ENCODE data around the gene UNC13A. TPM values are rescaled to one million over a fixed set of nuclear protein-coding genes. Genes with fewer than 3 reads are reported as not detected.

UNC13A gene
- total RNA-seq, 1 experiment from 2014 or later, result 0.18 TPM

GRCh38 chr19:17641846-17642245 is 46.3 kb downstream of the UNC13A start:
- ChIA-PET CTCF (no interaction called here), POLR2A (no interaction called here)
- intact Hi-C loops (cut with micrococcal nuclease; ENCODE audit: unreplicated experiment), result no loop called here
- Mint-ChIP-seq H3K27ac (ENCODE audit: unreplicated experiment) (no peak overlapping the region), H3K4me1 (ENCODE audit: low read depth, unreplicated experiment) (no peaks in the 10 kb centered on the region), H3K36me3 (ENCODE audit: insufficient read depth, unreplicated experiment) (no peaks in the 10 kb centered on the region), H3K4me3 (ENCODE audit: unreplicated experiment) (no peak overlapping the region), H3K9me3 (ENCODE audit: unreplicated experiment) (no peaks in the 10 kb centered on the region), H3K27me3 (ENCODE audit: insufficient read depth, unreplicated experiment) (peaks cover 8% of the 10 kb centered on the region)
- TF ChIP-seq CTCF (IDR thresholded peaks at IDR 0.05; ENCODE audit: insufficient read depth in 1 of 2, low read depth in 1 of 2, low read length in 1 of 2, severe bottlenecking in 1 of 2, unreplicated experiment in 1 of 2), result no peak
- H3K4me3 ChIP-seq (ENCODE audit: low read depth, low read length), result no peak overlapping the region
- no peaks in the 10 kb centered on the region for H3K9me3 ChIP-seq
- BruUV-seq (replicated peaks), result no TSS peak
- no peaks in the 10 kb centered on the region for H3K4me1 ChIP-seq
- no peaks in the 10 kb centered on the region for H3K36me3 ChIP-seq (ENCODE audit: control insufficient read depth, insufficient read depth, low read length)
- no peaks in the 10 kb centered on the region for H3K27me3 ChIP-seq (replicated peaks; ENCODE audit: control insufficient read depth, insufficient read depth, low read length)
- no peak for DNase-seq

- no TSS peak for BruUV-seq (replicated peaks)
- Mint-ChIP-seq H3K4me3 (ENCODE audit: unreplicated experiment) (no peak overlapping the region), H3K4me1 (ENCODE audit: low read depth, unreplicated experiment) (no peaks in the 10 kb centered on the region), H3K36me3 (ENCODE audit: insufficient read depth, unreplicated experiment) (no peaks in the 10 kb centered on the region), H3K9me3 (ENCODE audit: unreplicated experiment) (no peaks in the 10 kb centered on the region), H3K27ac (ENCODE audit: unreplicated experiment) (no peak overlapping the region), H3K27me3 (ENCODE audit: insufficient read depth, unreplicated experiment) (peaks cover 8% of the 10 kb centered on the region)
- ChIA-PET CTCF (no interaction called here), POLR2A (no interaction called here)
- Histone ChIP-seq H3K36me3 (ENCODE audit: control insufficient read depth, insufficient read depth, low read length) (no peaks in the 10 kb centered on the region), H3K4me3 (ENCODE audit: low read depth, low read length) (no peak overlapping the region), H3K27me3 (replicated peaks; ENCODE audit: control insufficient read depth, insufficient read depth, low read length) (no peaks in the 10 kb centered on the region), H3K4me1 (no peaks in the 10 kb centered on the region), H3K9me3 (no peaks in the 10 kb centered on the region)
- intact Hi-C loops (cut with micrococcal nuclease; ENCODE audit: unreplicated experiment), result no loop called here
- no peak for DNase-seq
- no peak for TF ChIP-seq CTCF (IDR thresholded peaks at IDR 0.05; ENCODE audit: insufficient read depth in 1 of 2, low read depth in 1 of 2, low read length in 1 of 2, severe bottlenecking in 1 of 2, unreplicated experiment in 1 of 2)
Observed at GRCh38 chr19:17641181-17641580, 47.0 kb downstream of the UNC13A start.

GRCh38 chr19:17633700-17634099 is 54.5 kb downstream of the UNC13A start:
- no peaks in the 10 kb centered on the region for H3K36me3 ChIP-seq (ENCODE audit: control insufficient read depth, insufficient read depth, low read length)
- H3K4me3 ChIP-seq (ENCODE audit: low read depth, low read length), result no peak overlapping the region
- intact Hi-C loops (cut with micrococcal nuclease; ENCODE audit: unreplicated experiment), result no loop called here
- Mint-ChIP-seq H3K27me3 (ENCODE audit: insufficient read depth, unreplicated experiment) (no peaks in the 10 kb centered on the region), H3K4me3 (ENCODE audit: unreplicated experiment) (no peak overlapping the region), H3K9me3 (ENCODE audit: unreplicated experiment) (no peaks in the 10 kb centered on the region), H3K27ac (ENCODE audit: unreplicated experiment) (no peak overlapping the region), H3K4me1 (ENCODE audit: low read depth, unreplicated experiment) (no peaks in the 10 kb centered on the region), H3K36me3 (ENCODE audit: insufficient read depth, unreplicated experiment) (no peaks in the 10 kb centered on the region)
- no peaks in the 10 kb centered on the region for H3K9me3 ChIP-seq
- ChIA-PET CTCF (no interaction called here), POLR2A (no interaction called here)
- TF ChIP-seq CTCF (IDR thresholded peaks at IDR 0.05; ENCODE audit: insufficient read depth in 1 of 2, low read depth in 1 of 2, low read length in 1 of 2, severe bottlenecking in 1 of 2, unreplicated experiment in 1 of 2), result no peak
- no TSS peak for BruUV-seq (replicated peaks)
- H3K27me3 ChIP-seq (replicated peaks; ENCODE audit: control insufficient read depth, insufficient read depth, low read length), result no peaks in the 10 kb centered on the region; the same call in 1 of the 2 replicates
- H3K4me1 ChIP-seq, result no peaks in the 10 kb centered on the region
- DNase-seq, result no peak
